HepG2 (cell line): Measurements from ENCODE around the gene MSI2. TPM values are rescaled to one million over a fixed set of nuclear protein-coding genes. Genes with fewer than 3 reads are reported as not detected.

Source experiments
- ATF7-NPFF ChIP-seq: sonication (generic); formaldehyde crosslinking; IDR thresholded peaks from 2 replicates; pipeline ENCODE4 v1.8.1; 2023; ENCODE audit warnings: mild to moderate bottlenecking, low read depth, missing genetic modification reagents, moderate library complexity
- CREM ChIP-seq, 2 experiments: sonication (generic) in 1 of 2; formaldehyde crosslinking in 1 of 2; IDR thresholded peaks; 2 replicates each; pipeline versions ENCODE4 v1.4.0 to v1.6.1; 2016 to 2020; ENCODE audit warnings: antibody characterized with exemption in 1 of 2, mild to moderate bottlenecking in 1 of 2, missing genetic modification reagents in 1 of 2
- EEA1 ChIP-seq: sonication (generic); formaldehyde crosslinking; IDR thresholded peaks from 2 replicates; pipeline ENCODE4 v1.5.1; 2020; ENCODE audit warnings: mild to moderate bottlenecking, missing genetic modification reagents, borderline replicate concordance
- KLF16 ChIP-seq, 2 experiments: sonication (generic) in 1 of 2; formaldehyde crosslinking in 1 of 2; IDR thresholded peaks; 2 replicates each; pipeline versions ENCODE4 v1.6.1 to v1.8.0; 2016 to 2023; ENCODE audit warnings: missing genetic modification reagents in 2 of 2, missing compliant biosample characterization in 1 of 2
- MLX ChIP-seq: IDR thresholded peaks from 2 replicates; pipeline ENCODE4 v1.6.1; 2016
- NFIC ChIP-seq: IDR thresholded peaks from 2 replicates; pipeline ENCODE4 v1.6.1; 2012; ENCODE audit warnings: mild to moderate bottlenecking, low read length, inconsistent platforms
- NR2F2 ChIP-seq: IDR thresholded peaks from 2 replicates; pipeline ENCODE4 v1.6.1; 2012; ENCODE audit warnings: low read depth, inconsistent platforms, borderline replicate concordance
- RBFOX2 ChIP-seq: fragments of 200-400 bp; formaldehyde crosslinking; IDR thresholded peaks from 2 replicates; pipeline ENCODE4 v1.6.1; 2017; ENCODE audit warnings: low read depth, mild to moderate bottlenecking, low read length
- SMAD1 ChIP-seq: sonication (generic); formaldehyde crosslinking; IDR thresholded peaks from 2 replicates; pipeline ENCODE4 v1.4.0; 2020; ENCODE audit warnings: missing genetic modification reagents, low read depth, mild to moderate bottlenecking, borderline replicate concordance
- TARDBP ChIP-seq: sonication (generic); formaldehyde crosslinking; IDR thresholded peaks from 2 replicates; pipeline ENCODE4 v1.8.0; 2022; ENCODE audit warnings: mild to moderate bottlenecking, missing genetic modification reagents
- TBP ChIP-seq: sonication (generic); formaldehyde crosslinking; IDR thresholded peaks from 2 replicates; pipeline ENCODE4 v1.5.0; 2020; ENCODE audit warnings: missing genetic modification reagents
- TFDP2 ChIP-seq: sonication (generic); formaldehyde crosslinking; IDR thresholded peaks from 2 replicates; pipeline ENCODE4 v1.4.0; 2020; ENCODE audit warnings: missing genetic modification reagents
- TP53 ChIP-seq: sonication (generic); formaldehyde crosslinking; conservative IDR thresholded peaks from 2 replicates; pipeline ENCODE4 v1.4.0; 2020; ENCODE audit warnings: missing genetic modification reagents
- YEATS4 ChIP-seq: sonication (generic); formaldehyde crosslinking; IDR thresholded peaks from 2 replicates; pipeline ENCODE4 v1.4.0; 2020; ENCODE audit warnings: missing genetic modification reagents, borderline replicate concordance
- ZMYM2 ChIP-seq: sonication (generic); formaldehyde crosslinking; IDR thresholded peaks from 2 replicates; pipeline ENCODE4 v1.8.0; 2022; ENCODE audit warnings: mild to moderate bottlenecking, missing genetic modification reagents
- ZNF496 ChIP-seq: sonication (generic); formaldehyde crosslinking; IDR thresholded peaks from 2 replicates; pipeline ENCODE4 v1.8.1; 2023; ENCODE audit warnings: mild to moderate bottlenecking, moderate library complexity, missing genetic modification reagents; ENCODE audit not compliant: insufficient replicate concordance
- ZNF550 ChIP-seq: sonication (generic); formaldehyde crosslinking; IDR thresholded peaks from 2 replicates; pipeline ENCODE4 v1.4.0; 2020; ENCODE audit warnings: mild to moderate bottlenecking, missing genetic modification reagents, borderline replicate concordance
- ZNF589 ChIP-seq: sonication (generic); formaldehyde crosslinking; conservative IDR thresholded peaks from 2 replicates; pipeline ENCODE4 v1.8.0; 2022; ENCODE audit warnings: mild to moderate bottlenecking, moderate library complexity, missing genetic modification reagents
- ZNF605 ChIP-seq: sonication (generic); formaldehyde crosslinking; IDR thresholded peaks from 2 replicates; pipeline ENCODE4 v1.8.0; 2022; ENCODE audit warnings: mild to moderate bottlenecking, missing genetic modification reagents
- ZNF652 ChIP-seq: IDR thresholded peaks from 2 replicates; pipeline ENCODE4 v1.6.1; 2016; ENCODE audit warnings: low read depth, borderline replicate concordance
- ZNF816 ChIP-seq: sonication (generic); formaldehyde crosslinking; IDR thresholded peaks from 2 replicates; pipeline ENCODE4 v1.8.0; 2022; ENCODE audit warnings: missing genetic modification reagents, mild to moderate bottlenecking, borderline replicate concordance
- ZUFSP ChIP-seq: sonication (generic); formaldehyde crosslinking; IDR thresholded peaks from 2 replicates; pipeline ENCODE4 v1.9.0; 2021; ENCODE audit warnings: missing genetic modification reagents, mild to moderate bottlenecking, borderline replicate concordance
- ZXDC ChIP-seq: sonication (generic); formaldehyde crosslinking; IDR thresholded peaks from 2 replicates; pipeline ENCODE4 v1.5.0; 2020; ENCODE audit warnings: mild to moderate bottlenecking, missing genetic modification reagents
- polyA plus RNA-seq, 8 experiments: library from polyadenylated mRNA; depleted of rRNA in 3 of 8; stranded (reverse) in 7 of 8; unstranded in 1 of 8; fragments of >200 nt; fragmentation: Illumina TruSeq in 4 of 8; extraction: Trizol in 4 of 8; gene quantifications; 2 replicates each; pipeline versions ENCODE4 v1.2.1 to v1.2.3, GENCODE V29; 2011 to 2016; ENCODE audit warnings: low read depth in 4 of 8, missing spikeins in 1 of 8, mixed read lengths in 1 of 8; ENCODE audit not compliant: insufficient read depth in 1 of 8
- total RNA-seq, 5 experiments: library from RNA; depleted of rRNA; stranded (reverse); fragments of >200 nt; fragmentation: Illumina TruSeq; extraction: Trizol; gene quantifications; 2 replicates each; pipeline ENCODE4 v1.2.3, GENCODE V29; 2016; ENCODE audit warnings: low read depth in 1 of 5

Gene MSI2
- total and polyA plus RNA-seq, 2 of the 13 experiments (the other 11 are each of a cell fraction or from before 2014, with no cell fraction given) = 77.5 to 78.4 TPM

- TF ChIP-seq ZXDC (CRISPR knock-in tag) (no peak), ZNF496 (CRISPR knock-in tag) (no peak), TFDP2 (CRISPR knock-in tag) (no peak), EEA1 (CRISPR knock-in tag) (no peak), TBP (no peak), KLF16 (CRISPR knock-in tag; IDR thresholded peaks at IDR 0.05) (peak in 1 of 2 experiments; percentile 15; a peak in 1 of 4 replicates), ZNF652 (peak; percentile 86; the same call in 1 of the 2 replicates), NR2F2 (peak; percentile 81), ATF7-NPFF (peak; percentile 33; the same call in 1 of the 2 replicates), ZMYM2 (CRISPR knock-in tag) (no peak), ZUFSP (CRISPR knock-in tag) (no peak), ZNF816 (no peak), RBFOX2 (no peak), ZNF550 (CRISPR knock-in tag) (no peak), TARDBP (CRISPR knock-in tag) (0 out of 2 replicates have a peak, but pooled peaks have one; percentile 34), CREM (IDR thresholded peaks at IDR 0.05) (0 out of 2 replicates have a peak, but pooled peaks have one; percentile 52), CREM (CRISPR knock-in tag; IDR thresholded peaks at IDR 0.05) (no peak), NFIC (0 out of 2 replicates have a peak, but pooled peaks have one; percentile 36), MLX (CRISPR knock-in tag) (no peak), ZNF589 (CRISPR knock-in tag) (no peak), ZNF605 (0 out of 2 replicates have a peak, but pooled peaks have one; percentile 43), TP53 (CRISPR knock-in tag) (no peak), SMAD1 (no peak), YEATS4 (CRISPR knock-in tag) (no peak)
Measured at GRCh38 chr17:57537524-57538410, 281.4 kb downstream of the MSI2 start (continued).
